GM12865 (cell line): Measurements from ENCODE around the gene MARK1.

Experiments used
- DNase-seq: peaks from one replicate; pipeline ENCODE4 v3.0.0; 2010; ENCODE audit warnings: low read depth
- H3K4me3 ChIP-seq: 2 replicates; pipeline ENCODE4 v1.5.1; 2011; ENCODE audit warnings: mild to moderate bottlenecking, low read depth, low read length, control low read depth
- CTCF ChIP-seq: IDR thresholded peaks from 2 replicates; pipeline ENCODE4 v1.5.1; 2011; ENCODE audit warnings: low read length, control low read depth, low read depth, inconsistent platforms; ENCODE audit not compliant: insufficient read depth; ENCODE audit errors: missing control alignments

The MARK1 gene

GRCh38 chr1:220685879-220686278 lies 157.9 kb downstream of the MARK1 start:
- TF ChIP-seq CTCF, result no peak
- H3K4me3 ChIP-seq, result no peak overlapping the region
- no peak for DNase-seq

- no peak overlapping the region for H3K4me3 ChIP-seq
- DNase-seq, result no peak
- no peak for TF ChIP-seq CTCF
These were observed 159.9 kb downstream of the MARK1 start for GRCh38 chr1:220687809-220688208.

- no peak for TF ChIP-seq CTCF
- H3K4me3 ChIP-seq, result no peak overlapping the region
- no peak for DNase-seq
These were observed 161.7 kb downstream of the MARK1 start for GRCh38 chr1:220689666-220690065.

GRCh38 chr1:220690140-220691052 lies 162.5 kb downstream of the MARK1 start, which contains the start of gene C1orf115:
TSS of gene C1orf115 (plus strand) at chr1:220690363. CDS start at chr1:220690403, 40 bp downstream.
- H3K4me3 ChIP-seq, result peak within 1 kb of the TSS; percentile 44

GRCh38 chr1:220691053-220691684 lies 163.2 kb downstream of the MARK1 start:
- DNase-seq, result no peak
- no peak overlapping the region for H3K4me3 ChIP-seq
- TF ChIP-seq CTCF, result no peak

More at GRCh38 chr1:220690140-220691052, 162.5 kb downstream of the MARK1 start, which contains the start of gene C1orf115:
- DNase-seq, result peak; percentile 76
- peak; percentile 84 for TF ChIP-seq CTCF

GRCh38 chr1:220692436-220693228 lies 164.7 kb downstream of the MARK1 start:
- no peak for DNase-seq
- H3K4me3 ChIP-seq, result no peak overlapping the region
- TF ChIP-seq CTCF, result no peak
